Glutamatergic neuron (in vitro differentiated cells): ENCODE data around the gene GPATCH1. TPM values are rescaled to one million over a fixed set of nuclear protein-coding genes. Genes with fewer than 3 reads are reported as not detected.

Experiments
- DNase-seq: peaks from one replicate; pipeline ENCODE4 v3.0.0; 2022
- H3K27ac Mint-ChIP-seq: one replicate; pipeline ENCODE4 v1.8.0; 2020; ENCODE audit warnings: mild to moderate bottlenecking, mixed read lengths, inconsistent platforms; ENCODE audit not compliant: unreplicated experiment
- H3K27me3 Mint-ChIP-seq: one replicate; pipeline ENCODE4 v1.8.0; 2020; ENCODE audit warnings: mild to moderate bottlenecking, moderate library complexity, mixed read lengths, inconsistent platforms; ENCODE audit not compliant: unreplicated experiment
- H3K36me3 Mint-ChIP-seq: one replicate; pipeline ENCODE4 v1.8.0; 2020; ENCODE audit warnings: mild to moderate bottlenecking, mixed read lengths, inconsistent platforms; ENCODE audit not compliant: unreplicated experiment
- H3K4me1 Mint-ChIP-seq: one replicate; pipeline ENCODE4 v1.8.0; 2020; ENCODE audit warnings: mild to moderate bottlenecking, low read depth, mixed read lengths, inconsistent platforms; ENCODE audit not compliant: unreplicated experiment
- H3K4me3 Mint-ChIP-seq: one replicate; pipeline ENCODE4 v1.8.0; 2020; ENCODE audit warnings: mild to moderate bottlenecking, mixed read lengths, inconsistent platforms; ENCODE audit not compliant: unreplicated experiment
- H3K9me3 Mint-ChIP-seq: one replicate; pipeline ENCODE4 v1.8.0; 2020; ENCODE audit warnings: mild to moderate bottlenecking, moderate library complexity, mixed read lengths, inconsistent platforms; ENCODE audit not compliant: unreplicated experiment
- CTCF ChIP-seq: fragments of 200-600 bp; sonication (generic); IDR thresholded peaks from one replicate; pipeline ENCODE4 v1.5.0; 2021; ENCODE audit not compliant: partially characterized antibody, unreplicated experiment
- total RNA-seq: library from RNA; stranded (reverse); fragmentation: NEBNext Ultra II Directional; extraction: Animal tissue kit (Norgen Biotek cat#: 25700); gene quantifications from one replicate; pipeline ENCODE4 v1.2.1, GENCODE V29; 2021; ENCODE audit not compliant: unreplicated experiment

The GPATCH1 gene
- total RNA-seq, 1 donor from 2014 or later = 8.8 TPM

GRCh38 chr19:33060586-33060985 lies 20.4 kb upstream of the GPATCH1 start:
- peaks cover 2% of the 10 kb centered on the region for H3K9me3 Mint-ChIP-seq
- H3K27ac Mint-ChIP-seq = no peak overlapping the region
- TF ChIP-seq CTCF = no peak

GRCh38 chr19:33062902-33063301 lies 18.1 kb upstream of the GPATCH1 start:
- peaks cover 8% of the 10 kb centered on the region for H3K27me3 Mint-ChIP-seq
- no peak overlapping the region for H3K4me3 Mint-ChIP-seq
- no peak overlapping the region for H3K27ac Mint-ChIP-seq
- no peaks in the 10 kb centered on the region for H3K36me3 Mint-ChIP-seq
- H3K4me1 Mint-ChIP-seq = no peaks in the 10 kb centered on the region
- H3K9me3 Mint-ChIP-seq = peaks cover 3% of the 10 kb centered on the region
- DNase-seq = no peak
- TF ChIP-seq CTCF = no peak

More at GRCh38 chr19:33060586-33060985, 20.4 kb upstream of the GPATCH1 start:
- no peak overlapping the region for H3K4me3 Mint-ChIP-seq
- no peaks in the 10 kb centered on the region for H3K36me3 Mint-ChIP-seq
- peaks cover 5% of the 10 kb centered on the region for H3K27me3 Mint-ChIP-seq
- no peaks in the 10 kb centered on the region for H3K4me1 Mint-ChIP-seq
- DNase-seq = no peak

GRCh38 chr19:33063356-33063752 lies 17.6 kb upstream of the GPATCH1 start:
- peaks cover 3% of the 10 kb centered on the region for H3K9me3 Mint-ChIP-seq
- H3K4me1 Mint-ChIP-seq = no peaks in the 10 kb centered on the region
- no peak overlapping the region for H3K27ac Mint-ChIP-seq
- no peak for DNase-seq
- peaks cover 8% of the 10 kb centered on the region for H3K27me3 Mint-ChIP-seq
- no peak overlapping the region for H3K4me3 Mint-ChIP-seq
- no peaks in the 10 kb centered on the region for H3K36me3 Mint-ChIP-seq
- TF ChIP-seq CTCF = no peak

GRCh38 chr19:33063753-33064457 lies 17.1 kb upstream of the GPATCH1 start:
- Mint-ChIP-seq H3K27ac (no peak overlapping the region), H3K9me3 (peaks cover 3% of the 10 kb centered on the region), H3K4me3 (peak overlapping the region; percentile 63), H3K36me3 (no peaks in the 10 kb centered on the region), H3K4me1 (no peaks in the 10 kb centered on the region), H3K27me3 (peaks cover 9% of the 10 kb centered on the region)
- TF ChIP-seq CTCF = no peak
- no peak for DNase-seq

- no peak overlapping the region for H3K4me3 Mint-ChIP-seq
- DNase-seq = peak; percentile 51
- H3K4me1 Mint-ChIP-seq = no peaks in the 10 kb centered on the region
- H3K9me3 Mint-ChIP-seq = peaks cover 3% of the 10 kb centered on the region
- H3K36me3 Mint-ChIP-seq = no peaks in the 10 kb centered on the region
- TF ChIP-seq CTCF = no peak
- no peak overlapping the region for H3K27ac Mint-ChIP-seq
- H3K27me3 Mint-ChIP-seq = peaks cover 10% of the 10 kb centered on the region
Measured at GRCh38 chr19:33064458-33064791, 16.6 kb upstream of the GPATCH1 start.
